ENCODE data around the gene FHAD1.

Gene FHAD1

DNA sequence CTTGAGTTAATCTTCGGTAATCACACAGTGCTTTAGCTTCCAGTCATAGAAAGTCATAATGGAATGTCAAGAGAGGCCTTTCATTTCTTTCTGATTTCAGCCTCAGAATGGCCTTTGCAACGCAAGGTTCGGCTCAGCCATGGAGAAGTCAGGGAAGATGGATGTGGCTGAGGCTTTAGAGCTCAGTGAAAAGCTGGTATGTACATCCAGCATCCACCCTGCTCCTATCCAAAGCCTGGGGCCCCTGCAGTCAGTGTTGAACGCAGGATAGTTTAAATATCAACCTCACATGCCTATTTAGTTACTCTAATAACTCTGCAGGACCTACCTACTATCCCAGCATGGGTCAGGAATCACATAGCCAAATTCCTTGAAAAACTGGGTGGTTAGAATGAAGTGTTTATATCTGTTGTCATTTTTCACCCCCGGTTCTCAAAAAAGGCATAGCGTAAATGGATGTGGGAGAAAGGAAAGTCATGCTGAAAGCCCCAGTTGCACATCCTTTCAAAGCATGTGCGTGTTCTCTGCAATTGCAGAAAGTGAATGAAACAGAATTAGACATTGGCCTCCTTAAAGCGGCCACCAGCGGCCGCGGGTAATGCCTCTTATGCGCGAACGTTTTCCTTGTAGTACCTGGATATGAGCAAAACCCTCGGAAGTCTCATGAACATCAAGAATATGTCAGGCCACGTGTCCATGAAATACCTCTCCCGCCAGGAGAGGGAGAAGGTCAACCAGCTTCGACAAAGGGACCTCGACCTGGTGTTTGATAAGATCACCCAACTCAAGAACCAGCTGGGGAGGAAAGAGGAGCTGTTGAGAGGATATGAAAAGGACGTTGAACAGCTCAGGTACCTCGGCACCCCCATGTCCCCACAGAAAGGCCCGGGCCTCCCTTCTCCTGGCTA is 133.8 kb downstream of the FHAD1 start:
- Histone ChIP-seq H3K9ac (ENCODE audit: low read length) (no peak overlapping the region), H3K36me3 (replicated peaks; ENCODE audit: low read depth, low read length) (no peaks in the 10 kb centered on the region), H4K20me1 (ENCODE audit: insufficient read depth, low read length) (no peaks in the 10 kb centered on the region), H2AFZ (ENCODE audit: low read depth, low read length) (no peak overlapping the region), H3K4me3 (ENCODE audit: low read length) (no peak overlapping the region), H3K4me2 (ENCODE audit: low read length) (no peak overlapping the region), H3K27me3 (ENCODE audit: low read depth, low read length) (peaks cover 14% of the 10 kb centered on the region), H3K27ac (ENCODE audit: low read length) (no peak overlapping the region), H3K79me2 (ENCODE audit: low read length) (no peaks in the 10 kb centered on the region), H3K4me1 (ENCODE audit: low read length) (no peaks in the 10 kb centered on the region), H3K9me3 (ENCODE audit: insufficient read depth, low read length) (no peaks in the 10 kb centered on the region)
- TF ChIP-seq EZH2phosphoT487 (IDR thresholded peaks at IDR 0.05; ENCODE audit: low read depth) (no peak), CTCF (IDR thresholded peaks at IDR 0.05; ENCODE audit: low read depth, low read length) (no peak)

DNA sequence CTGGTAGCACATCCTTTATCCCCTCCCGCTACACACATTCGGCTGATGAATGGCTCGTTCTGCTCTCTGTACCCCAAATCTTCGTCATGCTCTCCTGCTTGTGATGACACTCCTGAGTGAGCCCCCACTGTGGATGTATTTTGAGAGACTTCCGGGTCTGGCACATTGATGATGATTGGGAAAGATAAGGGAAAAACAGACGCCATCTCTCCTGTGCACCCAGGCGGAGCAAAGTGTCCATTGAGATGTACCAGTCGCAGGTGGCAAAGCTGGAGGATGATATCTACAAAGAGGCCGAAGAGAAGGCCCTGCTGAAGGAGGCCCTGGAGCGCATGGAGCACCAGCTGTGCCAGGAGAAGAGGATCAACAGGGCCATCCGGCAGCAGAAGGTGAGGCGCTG is 134.8 kb downstream of the FHAD1 start:
- Histone ChIP-seq H3K27ac (ENCODE audit: low read length) (no peak overlapping the region), H3K36me3 (replicated peaks; ENCODE audit: low read depth, low read length) (no peaks in the 10 kb centered on the region), H3K27me3 (ENCODE audit: low read depth, low read length) (peaks cover 15% of the 10 kb centered on the region), H3K4me2 (ENCODE audit: low read length) (no peak overlapping the region), H3K9me3 (ENCODE audit: insufficient read depth, low read length) (no peaks in the 10 kb centered on the region), H3K4me3 (ENCODE audit: low read length) (no peak overlapping the region), H2AFZ (ENCODE audit: low read depth, low read length) (no peak overlapping the region), H4K20me1 (ENCODE audit: insufficient read depth, low read length) (no peaks in the 10 kb centered on the region), H3K4me1 (ENCODE audit: low read length) (no peaks in the 10 kb centered on the region), H3K9ac (ENCODE audit: low read length) (no peak overlapping the region), H3K79me2 (ENCODE audit: low read length) (no peaks in the 10 kb centered on the region)
- no peak for TF ChIP-seq CTCF (IDR thresholded peaks at IDR 0.05; ENCODE audit: low read depth, low read length)

- no peaks in the 10 kb centered on the region for H3K79me2 ChIP-seq (ENCODE audit: low read length)
- H3K27me3 ChIP-seq (ENCODE audit: low read depth, low read length): peaks cover 15% of the 10 kb centered on the region
- no peaks in the 10 kb centered on the region for H3K9me3 ChIP-seq (ENCODE audit: insufficient read depth, low read length)
- H4K20me1 ChIP-seq (ENCODE audit: insufficient read depth, low read length): no peaks in the 10 kb centered on the region
- no peak overlapping the region for H3K4me3 ChIP-seq (ENCODE audit: low read length)
- no peaks in the 10 kb centered on the region for H3K4me1 ChIP-seq (ENCODE audit: low read length)
- no peak overlapping the region for H3K27ac ChIP-seq (ENCODE audit: low read length)
- TF ChIP-seq CTCF (IDR thresholded peaks at IDR 0.05; ENCODE audit: low read depth, low read length): no peak
- TF ChIP-seq EZH2phosphoT487 (IDR thresholded peaks at IDR 0.05; ENCODE audit: low read depth): no peak
- no peak overlapping the region for H2AFZ ChIP-seq (ENCODE audit: low read depth, low read length)
- no peak overlapping the region for H3K9ac ChIP-seq (ENCODE audit: low read length)
- H3K36me3 ChIP-seq (replicated peaks; ENCODE audit: low read depth, low read length): no peaks in the 10 kb centered on the region
- no peak overlapping the region for H3K4me2 ChIP-seq (ENCODE audit: low read length)
Observed at GRCh38 chr1:15382601-15383518, 135.8 kb downstream of the FHAD1 start.

DNA sequence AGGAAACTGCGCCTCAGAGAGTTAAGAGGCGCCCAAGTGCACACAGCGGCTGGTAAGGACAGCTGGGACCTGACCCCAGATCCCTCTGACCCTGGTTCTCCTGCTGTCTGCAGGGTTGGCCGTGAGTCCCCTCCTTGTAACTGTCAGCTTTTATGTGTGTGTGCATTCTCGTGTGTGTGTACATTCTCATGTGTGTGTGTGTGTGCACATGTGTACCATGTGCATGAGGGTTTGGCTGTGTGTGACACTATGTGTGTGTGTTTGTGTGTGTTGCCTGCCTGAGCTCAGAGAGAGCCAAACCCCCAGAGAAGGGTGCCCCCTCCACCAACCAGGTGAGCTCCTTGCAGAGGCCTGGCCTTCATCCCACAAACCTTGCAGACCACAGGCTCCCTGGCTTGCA is 136.8 kb downstream of the FHAD1 start:
- Histone ChIP-seq H3K4me2 (ENCODE audit: low read length) (no peak overlapping the region), H3K9me3 (ENCODE audit: insufficient read depth, low read length) (no peaks in the 10 kb centered on the region), H4K20me1 (ENCODE audit: insufficient read depth, low read length) (no peaks in the 10 kb centered on the region), H3K4me1 (ENCODE audit: low read length) (no peaks in the 10 kb centered on the region), H3K4me3 (ENCODE audit: low read length) (no peak overlapping the region), H3K27me3 (ENCODE audit: low read depth, low read length) (peaks cover 10% of the 10 kb centered on the region), H3K36me3 (replicated peaks; ENCODE audit: low read depth, low read length) (no peaks in the 10 kb centered on the region), H2AFZ (ENCODE audit: low read depth, low read length) (no peak overlapping the region), H3K9ac (ENCODE audit: low read length) (no peak overlapping the region), H3K27ac (ENCODE audit: low read length) (no peak overlapping the region), H3K79me2 (ENCODE audit: low read length) (no peaks in the 10 kb centered on the region)
- no peak for TF ChIP-seq EZH2phosphoT487 (IDR thresholded peaks at IDR 0.05; ENCODE audit: low read depth)
